ENCODE measurements around the gene HOXC10. TPM values are rescaled to one million over a fixed set of nuclear protein-coding genes. Genes with fewer than 3 reads are reported as not detected.

The HOXC10 gene
- total and polyA plus RNA-seq, 12 donors, result 0.34 to 4.5 (median 1.5) TPM; not detected in 3

DNA sequence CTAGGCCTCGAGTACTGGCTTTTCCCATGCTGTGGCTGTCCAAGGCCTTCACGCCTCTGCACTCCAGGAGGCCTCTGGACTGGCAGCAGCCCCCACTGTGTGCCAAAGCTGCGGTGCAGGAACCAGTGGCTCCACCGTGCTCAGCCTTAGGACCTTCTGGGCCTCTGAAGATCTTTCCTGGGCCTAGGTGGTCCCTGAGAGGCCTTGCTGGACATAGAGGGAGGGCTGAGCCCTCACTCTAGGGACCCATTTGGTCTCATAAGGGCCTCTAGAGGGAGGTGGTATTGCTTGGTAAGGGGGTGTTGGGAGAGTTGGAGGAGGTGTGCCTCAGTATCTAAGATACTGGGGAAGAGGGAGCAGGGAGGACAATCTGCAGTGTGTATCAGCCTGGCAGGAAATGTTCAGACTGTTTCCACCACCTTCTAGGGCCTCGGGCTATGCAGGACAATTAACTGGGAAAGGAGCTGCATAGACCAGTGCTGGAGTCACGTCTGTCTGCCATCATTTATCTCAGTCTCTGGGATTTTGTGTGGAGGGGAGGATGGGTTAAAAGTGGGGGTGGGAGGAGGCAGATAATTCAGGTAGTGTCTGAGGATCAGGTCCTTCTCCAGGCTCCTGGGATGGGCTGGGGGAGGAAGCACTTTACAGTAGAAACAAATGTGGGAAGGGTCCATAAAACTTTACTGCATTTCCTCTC is 50.8 kb downstream of the HOXC10 start:
- TF ChIP-seq, protein P1, sequence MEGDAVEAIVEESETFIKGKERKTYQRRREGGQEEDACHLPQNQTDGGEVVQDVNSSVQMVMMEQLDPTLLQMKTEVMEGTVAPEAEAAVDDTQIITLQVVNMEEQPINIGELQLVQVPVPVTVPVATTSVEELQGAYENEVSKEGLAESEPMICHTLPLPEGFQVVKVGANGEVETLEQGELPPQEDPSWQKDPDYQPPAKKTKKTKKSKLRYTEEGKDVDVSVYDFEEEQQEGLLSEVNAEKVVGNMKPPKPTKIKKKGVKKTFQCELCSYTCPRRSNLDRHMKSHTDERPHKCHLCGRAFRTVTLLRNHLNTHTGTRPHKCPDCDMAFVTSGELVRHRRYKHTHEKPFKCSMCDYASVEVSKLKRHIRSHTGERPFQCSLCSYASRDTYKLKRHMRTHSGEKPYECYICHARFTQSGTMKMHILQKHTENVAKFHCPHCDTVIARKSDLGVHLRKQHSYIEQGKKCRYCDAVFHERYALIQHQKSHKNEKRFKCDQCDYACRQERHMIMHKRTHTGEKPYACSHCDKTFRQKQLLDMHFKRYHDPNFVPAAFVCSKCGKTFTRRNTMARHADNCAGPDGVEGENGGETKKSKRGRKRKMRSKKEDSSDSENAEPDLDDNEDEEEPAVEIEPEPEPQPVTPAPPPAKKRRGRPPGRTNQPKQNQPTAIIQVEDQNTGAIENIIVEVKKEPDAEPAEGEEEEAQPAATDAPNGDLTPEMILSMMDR (IDR thresholded peaks at IDR 0.05), result no peak
- no peak for DNase-seq
- 59 to 84% (median 71%) methylated on average over 2 to 6 of the region's 6 CpGs for WGBS, 4 donors
- Histone ChIP-seq H3K4me3 (no peak overlapping the region), H3K4me1 (replicated peaks in 1 of 2) (peaks cover 7 to 35% of the 10 kb centered on the region in 2 donors), H3K9me3 (replicated peaks in 1 of 3) (no peaks in the 10 kb centered on the region), H3K36me3 (replicated peaks in 1 of 2) (no peaks in the 10 kb centered on the region), H3K27me3 (no peaks in the 10 kb centered on the region), H3K27ac (peak overlapping the region in 2 of 5 donors; percentile 9 to 28)
- intact Hi-C loops (cut with DNase I), result loop anchor here in 1 of 2 donors (10.0 kb wide), 1 partner anchor 99 kb away; no protein-coding TSS in a partner anchor

DNA sequence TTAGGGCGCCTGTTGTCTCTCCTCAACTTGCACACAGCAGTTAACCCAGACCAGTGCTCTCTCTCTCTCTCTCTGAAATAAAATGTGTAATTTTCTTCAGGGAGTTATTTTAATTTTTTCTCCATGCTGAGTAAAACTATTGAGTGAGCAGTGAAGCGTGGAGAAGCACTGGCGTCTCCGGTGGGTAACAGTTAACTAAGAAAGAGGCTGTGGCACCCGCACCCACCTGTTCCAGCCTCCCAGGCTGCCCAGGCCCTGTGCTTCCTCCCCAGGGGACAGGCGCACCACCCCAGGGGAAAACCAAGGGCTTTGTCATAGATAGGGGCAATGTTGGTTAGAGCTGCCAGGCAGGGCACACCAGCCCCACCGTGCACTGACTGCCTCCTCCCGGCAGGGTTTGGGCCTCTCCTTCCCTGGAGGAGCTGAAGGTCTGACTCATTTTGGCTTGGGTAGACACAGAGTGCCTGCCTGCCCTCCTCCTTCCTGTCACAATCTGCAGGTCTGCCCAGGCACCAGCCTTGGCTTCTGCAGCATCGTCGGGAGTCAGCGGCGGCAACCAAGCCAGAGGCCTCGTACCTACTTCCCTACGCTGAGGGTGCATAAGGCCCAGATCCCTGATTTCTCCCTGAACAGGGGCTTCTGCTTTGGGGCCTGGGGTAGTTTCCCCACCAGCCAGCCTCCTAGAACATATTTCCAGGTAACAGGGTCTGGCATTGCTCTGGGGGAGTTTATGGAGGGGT is 51.8 kb downstream of the HOXC10 start:
- WGBS, 4 donors, result 51 to 70% (median 58%) methylated on average over 12 to 14 of the region's 14 CpGs
- Histone ChIP-seq H3K4me1 (replicated peaks in 1 of 2) (peaks cover 7 to 24% of the 10 kb centered on the region in 2 donors), H3K9me3 (replicated peaks in 1 of 3) (no peaks in the 10 kb centered on the region), H3K27ac (peak overlapping the region in 1 of 5 donors; percentile 49), H3K36me3 (replicated peaks in 1 of 2) (no peaks in the 10 kb centered on the region), H3K27me3 (no peaks in the 10 kb centered on the region), H3K4me3 (no peak overlapping the region)
- TF ChIP-seq, protein P1 (IDR thresholded peaks at IDR 0.05), result peak in 4 of 6 experiments; percentile 6 to 53 (median 40)
- TF ChIP-seq POLR2A (IDR thresholded peaks at IDR 0.05), result no peak
- DNase-seq, result peak; percentile 58 to 82 (median 76)
- intact Hi-C loops (cut with DNase I), result loop anchor here in 1 of 2 donors (10.0 kb wide), 1 partner anchor 98 kb away; no protein-coding TSS in a partner anchor

DNA sequence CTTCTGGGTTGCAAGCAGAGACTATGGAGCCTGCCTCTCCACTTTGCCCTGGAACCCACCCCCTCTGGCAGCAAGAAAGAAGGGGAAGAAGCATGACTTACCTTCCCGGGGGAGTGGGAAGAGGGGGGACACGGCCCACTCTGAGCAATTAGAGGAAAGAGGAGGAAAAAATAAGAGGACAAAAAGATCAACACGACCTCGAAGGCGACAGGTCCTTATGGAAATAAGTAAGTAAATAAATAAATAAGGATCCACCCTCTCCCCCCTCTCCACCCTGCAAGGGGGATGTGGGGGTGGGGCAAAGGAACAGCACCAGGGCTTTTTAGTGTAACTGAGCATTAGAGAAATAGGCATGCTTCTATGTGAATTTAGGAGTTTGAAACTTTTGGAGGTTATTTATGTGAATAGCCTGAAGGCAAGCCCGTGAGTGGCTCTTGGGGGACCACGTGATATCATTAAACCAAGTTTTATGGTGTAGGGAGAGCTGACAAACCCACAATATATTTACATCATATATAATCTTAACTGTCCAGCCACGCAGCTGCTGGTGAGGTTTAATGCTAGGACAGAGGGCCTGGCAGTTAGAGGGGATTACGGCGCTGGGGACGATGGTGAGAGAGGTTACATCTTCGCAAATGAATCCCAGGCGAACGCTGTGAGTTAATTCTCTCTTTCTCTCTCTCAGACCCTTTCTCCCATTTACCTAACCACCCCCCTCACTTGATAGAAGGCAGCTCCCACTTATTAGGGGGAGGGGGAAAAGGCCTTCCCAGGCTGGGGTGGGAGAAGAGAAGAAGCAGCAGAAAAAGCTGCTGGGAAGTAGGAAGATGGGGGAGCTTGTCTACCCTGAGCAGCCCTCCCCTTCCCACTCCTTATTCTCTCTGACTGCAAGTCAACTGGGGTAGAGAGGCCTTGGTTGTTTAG is 52.7 kb downstream of the HOXC10 start:
- Histone ChIP-seq H3K27me3 (no peaks in the 10 kb centered on the region), H3K27ac (peak overlapping the region in 1 of 5 donors; percentile 82), H3K4me3 (no peak overlapping the region), H3K9me3 (replicated peaks in 1 of 3) (no peaks in the 10 kb centered on the region), H3K4me1 (replicated peaks in 1 of 2) (peaks cover 7 to 18% of the 10 kb centered on the region in 2 donors), H3K36me3 (replicated peaks in 1 of 2) (no peaks in the 10 kb centered on the region)
- WGBS, 4 donors, result 60 to 75% (median 70%) methylated on average over 14 of the region's 14 CpGs
- DNase-seq, result no peak
- TF ChIP-seq POLR2A (IDR thresholded peaks at IDR 0.05), result no peak
- TF ChIP-seq, protein P1 (IDR thresholded peaks at IDR 0.05), result no peak
- intact Hi-C loops (cut with DNase I), result loop anchor here in 1 of 2 donors (10.0 kb wide), 1 partner anchor 97 kb away; no protein-coding TSS in a partner anchor

Measured in adrenal gland (tissue), 12 donors.